ENCODE measurements around the gene EGFLAM. TPM values are rescaled to one million over a fixed set of nuclear protein-coding genes. Genes with fewer than 3 reads are reported as not detected.

The EGFLAM gene
- total RNA-seq, 1 donor: 11.2 TPM

- no peak for TF ChIP-seq CTCF (IDR thresholded peaks at IDR 0.05; ENCODE audit: extremely low read depth, low read depth, low read length)
- H3K36me3 ChIP-seq (ENCODE audit: insufficient read depth, low read length): no peaks in the 10 kb centered on the region
- H3K4me3 ChIP-seq (ENCODE audit: insufficient read depth, low read length): no peak overlapping the region
- H3K4me2 ChIP-seq (ENCODE audit: insufficient read depth, low read length): no peak overlapping the region
- peaks cover 43% of the 10 kb centered on the region for H3K4me1 ChIP-seq (ENCODE audit: insufficient read depth, low read length)
- DNase-seq (ENCODE audit: insufficient read length, low spot score, missing footprints): no peak
- H3K27ac ChIP-seq (ENCODE audit: low read depth, low read length): peak overlapping the region; percentile 6
- peak overlapping the region; percentile 31 for H2AFZ ChIP-seq (ENCODE audit: low read length)
- no peaks in the 10 kb centered on the region for H4K20me1 ChIP-seq (ENCODE audit: insufficient read depth, low read length)
- H3K27me3 ChIP-seq (ENCODE audit: insufficient read depth, low read length): no peaks in the 10 kb centered on the region
- H3K79me2 ChIP-seq (ENCODE audit: insufficient read depth, low read length): no peaks in the 10 kb centered on the region
- H3K9me3 ChIP-seq (ENCODE audit: low read depth, low read length): no peaks in the 10 kb centered on the region
Observed at GRCh38 chr5:38426986-38427950, 168.9 kb downstream of the EGFLAM start.

DNA sequence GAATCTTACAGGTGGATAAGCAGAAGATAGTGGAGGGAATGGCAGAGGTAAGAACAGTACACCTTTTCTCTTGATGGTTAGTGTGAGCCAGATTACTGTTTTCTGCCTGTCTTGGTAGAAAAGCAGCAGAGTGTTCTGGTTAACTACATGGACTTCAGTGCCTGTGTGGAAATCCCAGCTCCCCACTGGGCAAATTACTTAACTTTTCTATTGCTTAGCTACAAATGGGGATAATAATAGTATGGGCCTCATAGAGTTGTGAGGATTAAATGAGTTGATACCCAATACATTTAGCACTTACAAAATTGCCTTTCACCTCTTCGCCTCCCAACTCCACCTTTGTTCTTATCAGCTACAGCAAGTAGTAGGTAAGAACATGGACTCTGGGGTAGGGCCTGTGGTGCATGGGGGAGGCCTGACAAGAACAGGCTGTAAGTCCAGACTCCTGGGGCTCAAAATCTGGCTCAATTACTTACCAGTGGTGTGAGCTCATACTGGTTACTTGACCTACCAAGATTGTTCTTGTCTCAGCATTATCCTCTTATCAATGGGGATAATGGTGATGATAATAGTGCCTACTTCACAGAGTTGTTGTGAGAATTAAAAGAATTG, 173.0 kb downstream of the EGFLAM start:
- no peak overlapping the region for H2AFZ ChIP-seq (ENCODE audit: low read length)
- H3K79me2 ChIP-seq (ENCODE audit: insufficient read depth, low read length): no peaks in the 10 kb centered on the region
- H3K4me2 ChIP-seq (ENCODE audit: insufficient read depth, low read length): no peak overlapping the region
- H3K4me1 ChIP-seq (ENCODE audit: insufficient read depth, low read length): peaks cover 44% of the 10 kb centered on the region
- no peak overlapping the region for H3K27ac ChIP-seq (ENCODE audit: low read depth, low read length)
- no peaks in the 10 kb centered on the region for H3K27me3 ChIP-seq (ENCODE audit: insufficient read depth, low read length)
- H3K9me3 ChIP-seq (ENCODE audit: low read depth, low read length): no peaks in the 10 kb centered on the region
- DNase-seq (ENCODE audit: insufficient read length, low spot score, missing footprints): no peak
- H4K20me1 ChIP-seq (ENCODE audit: insufficient read depth, low read length): no peaks in the 10 kb centered on the region
- H3K36me3 ChIP-seq (ENCODE audit: insufficient read depth, low read length): no peaks in the 10 kb centered on the region
- H3K4me3 ChIP-seq (ENCODE audit: insufficient read depth, low read length): no peak overlapping the region
- no peak for TF ChIP-seq CTCF (IDR thresholded peaks at IDR 0.05; ENCODE audit: extremely low read depth, low read depth, low read length)

DNA sequence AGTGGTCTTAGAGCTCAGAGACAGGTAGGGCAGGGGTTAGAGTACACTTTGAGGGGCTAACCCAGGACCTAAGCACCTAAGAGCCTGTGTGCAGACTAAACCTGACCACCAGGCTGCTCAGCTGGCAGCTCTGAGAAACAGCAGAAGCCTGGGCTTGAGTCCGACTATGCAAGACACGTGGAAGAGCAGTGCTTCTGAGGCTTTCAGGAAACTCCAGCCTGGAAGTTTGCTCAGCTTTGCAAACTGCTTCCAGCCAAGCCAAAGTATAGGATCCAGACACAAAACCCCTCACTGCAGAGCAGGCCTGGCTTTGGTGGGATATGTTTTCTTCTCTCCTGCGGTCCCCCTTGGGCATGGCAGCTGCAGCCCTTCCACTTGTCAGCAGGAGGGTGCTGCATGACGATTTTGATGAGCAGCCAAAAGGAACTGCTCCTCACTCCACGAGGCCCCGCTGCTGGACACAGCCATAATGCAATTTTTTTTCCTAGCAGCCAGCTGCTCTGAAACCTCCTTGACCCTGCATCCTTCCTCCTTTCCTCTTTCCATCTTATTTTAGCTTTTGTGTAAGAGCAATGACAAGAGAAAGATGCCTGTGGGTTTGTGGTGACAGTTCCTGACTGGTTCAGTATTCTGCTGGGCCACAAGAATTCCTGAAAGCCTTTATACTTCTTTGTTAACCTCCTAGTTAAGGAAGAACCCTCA, 175.0 kb downstream of the EGFLAM start:
- no peaks in the 10 kb centered on the region for H3K9me3 ChIP-seq (ENCODE audit: low read depth, low read length)
- peak overlapping the region; percentile 66 for H2AFZ ChIP-seq (ENCODE audit: low read length)
- no peak for TF ChIP-seq CTCF (IDR thresholded peaks at IDR 0.05; ENCODE audit: extremely low read depth, low read depth, low read length)
- H3K4me3 ChIP-seq (ENCODE audit: insufficient read depth, low read length): no peak overlapping the region
- H3K4me1 ChIP-seq (ENCODE audit: insufficient read depth, low read length): peaks cover 35% of the 10 kb centered on the region
- H3K4me2 ChIP-seq (ENCODE audit: insufficient read depth, low read length): peak overlapping the region; percentile 10
- H3K27ac ChIP-seq (ENCODE audit: low read depth, low read length): peak overlapping the region; percentile 48
- H4K20me1 ChIP-seq (ENCODE audit: insufficient read depth, low read length): no peaks in the 10 kb centered on the region
- no peaks in the 10 kb centered on the region for H3K79me2 ChIP-seq (ENCODE audit: insufficient read depth, low read length)
- no peaks in the 10 kb centered on the region for H3K36me3 ChIP-seq (ENCODE audit: insufficient read depth, low read length)
- DNase-seq (ENCODE audit: insufficient read length, low spot score, missing footprints): peak; percentile 65
- H3K27me3 ChIP-seq (ENCODE audit: insufficient read depth, low read length): no peaks in the 10 kb centered on the region
